ENCODE measurements around the gene TMEM94. TPM values are rescaled to one million over a fixed set of nuclear protein-coding genes. Genes with fewer than 3 reads are reported as not detected.
"Not testable (repeated sequence)": the region's sequence is repeated elsewhere in the genome, so short reads cannot be mapped to it uniquely, and the experiment has no call there.

Gene TMEM94
- total RNA-seq, 1 donor from 2014 or later = 61.0 TPM

GRCh38 chr17:75445296-75445695 is 11.1 kb upstream of the TMEM94 start:
- no peak for DNase-seq (ENCODE audit: low spot score)

GRCh38 chr17:75445896-75446295 is 10.5 kb upstream of the TMEM94 start:
- not testable (repeated sequence) for DNase-seq (ENCODE audit: low spot score)

- DNase-seq (ENCODE audit: low spot score) = no peak
Observed at GRCh38 chr17:75447951-75448856, 8.2 kb upstream of the TMEM94 start.

- no peak for DNase-seq (ENCODE audit: low spot score)
Observed at GRCh38 chr17:75450270-75450669, 6.2 kb upstream of the TMEM94 start.

- no peak for DNase-seq (ENCODE audit: low spot score)
Observed at GRCh38 chr17:75454193-75454592, 2.2 kb upstream of the TMEM94 start.

- DNase-seq (ENCODE audit: low spot score) = not testable (repeated sequence)
Observed at GRCh38 chr17:75454672-75455071, 1.8 kb upstream of the TMEM94 start.

- no peak for DNase-seq (ENCODE audit: low spot score)
Observed at GRCh38 chr17:75456039-75456416, 407 bp upstream of the TMEM94 start.

GRCh38 chr17:75457047-75457654 is 716 bp downstream of the TMEM94 start:
- DNase-seq (ENCODE audit: low spot score) = no peak

- DNase-seq (ENCODE audit: low spot score) = no peak
Observed at GRCh38 chr17:75459246-75459589, 2.8 kb downstream of the TMEM94 start.

- DNase-seq (ENCODE audit: low spot score) = no peak
Observed at GRCh38 chr17:75459590-75460267, 3.3 kb downstream of the TMEM94 start.

GRCh38 chr17:75460295-75460694 is 3.9 kb downstream of the TMEM94 start:
- DNase-seq (ENCODE audit: low spot score) = no peak

GRCh38 chr17:75463603-75464002 is 7.2 kb downstream of the TMEM94 start:
- DNase-seq (ENCODE audit: low spot score) = no peak

GRCh38 chr17:75465039-75465438 is 8.6 kb downstream of the TMEM94 start:
- DNase-seq (ENCODE audit: low spot score) = no peak

- no peak for DNase-seq (ENCODE audit: low spot score)
Observed at GRCh38 chr17:75468291-75468754, 11.9 kb downstream of the TMEM94 start.

GRCh38 chr17:75468779-75469373 is 12.4 kb downstream of the TMEM94 start:
- no peak for DNase-seq (ENCODE audit: low spot score)

GRCh38 chr17:75471207-75471606 is 14.8 kb downstream of the TMEM94 start:
- no peak for DNase-seq (ENCODE audit: low spot score)

- no peak for DNase-seq (ENCODE audit: low spot score)
Observed at GRCh38 chr17:75472119-75472518, 15.7 kb downstream of the TMEM94 start.

- no peak for DNase-seq (ENCODE audit: low spot score)
Observed at GRCh38 chr17:75473246-75473645, 16.8 kb downstream of the TMEM94 start.

GRCh38 chr17:75474736-75475135 is 18.3 kb downstream of the TMEM94 start:
- no peak for DNase-seq (ENCODE audit: low spot score)

- DNase-seq (ENCODE audit: low spot score) = no peak
Observed at GRCh38 chr17:75475144-75475835, 18.9 kb downstream of the TMEM94 start.

- DNase-seq (ENCODE audit: low spot score) = no peak
Observed at GRCh38 chr17:75475851-75476250, 19.4 kb downstream of the TMEM94 start.
